GM12872 (cell line): Measurements from ENCODE around the gene UNCX.

ENCODE experiments used
- TF ChIP-seq, protein P1 (sequence below): IDR thresholded peaks from 3 replicates; pipeline ENCODE4 v1.5.1; 2011; ENCODE audit warnings: low read depth, mild to moderate bottlenecking, low read length, moderate library complexity; ENCODE audit not compliant: insufficient read depth

The UNCX gene

GRCh38 chr7:1232623-1233332 is at the start of gene UNCX:
Gene UNCX, plus strand, starts transcription at chr7:1232872. Its CDS starts 146 bp downstream, at chr7:1233018.
- TF ChIP-seq, protein P1, sequence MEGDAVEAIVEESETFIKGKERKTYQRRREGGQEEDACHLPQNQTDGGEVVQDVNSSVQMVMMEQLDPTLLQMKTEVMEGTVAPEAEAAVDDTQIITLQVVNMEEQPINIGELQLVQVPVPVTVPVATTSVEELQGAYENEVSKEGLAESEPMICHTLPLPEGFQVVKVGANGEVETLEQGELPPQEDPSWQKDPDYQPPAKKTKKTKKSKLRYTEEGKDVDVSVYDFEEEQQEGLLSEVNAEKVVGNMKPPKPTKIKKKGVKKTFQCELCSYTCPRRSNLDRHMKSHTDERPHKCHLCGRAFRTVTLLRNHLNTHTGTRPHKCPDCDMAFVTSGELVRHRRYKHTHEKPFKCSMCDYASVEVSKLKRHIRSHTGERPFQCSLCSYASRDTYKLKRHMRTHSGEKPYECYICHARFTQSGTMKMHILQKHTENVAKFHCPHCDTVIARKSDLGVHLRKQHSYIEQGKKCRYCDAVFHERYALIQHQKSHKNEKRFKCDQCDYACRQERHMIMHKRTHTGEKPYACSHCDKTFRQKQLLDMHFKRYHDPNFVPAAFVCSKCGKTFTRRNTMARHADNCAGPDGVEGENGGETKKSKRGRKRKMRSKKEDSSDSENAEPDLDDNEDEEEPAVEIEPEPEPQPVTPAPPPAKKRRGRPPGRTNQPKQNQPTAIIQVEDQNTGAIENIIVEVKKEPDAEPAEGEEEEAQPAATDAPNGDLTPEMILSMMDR = no peak

GRCh38 chr7:1187127-1187526 is 45.5 kb upstream of the UNCX start:
- TF ChIP-seq, protein P1 = no peak

GRCh38 chr7:1188720-1189294 is 43.9 kb upstream of the UNCX start:
- TF ChIP-seq, protein P1 = no peak

GRCh38 chr7:1189986-1190772 is 42.5 kb upstream of the UNCX start:
- TF ChIP-seq, protein P1 = no peak

GRCh38 chr7:1192171-1192676 is 40.4 kb upstream of the UNCX start:
- TF ChIP-seq, protein P1 = no peak

- TF ChIP-seq, protein P1 = peak; percentile 46; the same call in 2 of the 3 replicates
These were observed 38.9 kb upstream of the UNCX start for GRCh38 chr7:1193593-1194424.

- TF ChIP-seq, protein P1 = no peak
These were observed 35.7 kb upstream of the UNCX start for GRCh38 chr7:1196950-1197349.
